ENCODE results near the gene ECM2. TPM values are rescaled to one million over a fixed set of nuclear protein-coding genes. Genes with fewer than 3 reads are reported as not detected.

Gene ECM2
- total RNA-seq, 1 experiment from 2014 or later: not detected

DNA sequence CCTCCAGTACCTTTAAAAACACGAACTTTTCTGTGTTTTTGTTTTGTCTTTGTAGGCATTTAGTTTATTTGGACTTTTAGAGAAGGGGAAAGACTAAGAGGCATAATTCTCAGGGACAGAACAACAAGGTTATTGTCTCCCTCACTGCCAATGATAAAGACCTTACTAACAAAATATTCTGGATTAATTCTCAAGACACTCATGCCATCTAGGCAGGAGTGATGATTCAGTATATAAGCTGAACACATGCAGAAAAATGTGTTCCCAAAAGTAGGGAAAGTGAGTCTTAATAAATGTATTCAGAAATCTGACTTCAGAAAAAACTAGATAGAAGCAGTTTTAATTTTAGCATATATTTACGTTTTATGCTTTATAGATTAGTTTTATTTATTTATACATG, 36.1 kb downstream of the ECM2 start:
- TF ChIP-seq ZNF274 (IDR thresholded peaks at IDR 0.05; ENCODE audit: low read depth, low read length): no peak
- no peak for TF ChIP-seq CEBPB (IDR thresholded peaks at IDR 0.05; ENCODE audit: low read depth)
- TF ChIP-seq EGR1 (IDR thresholded peaks at IDR 0.05; ENCODE audit: low read depth): no peak
- no peak for TF ChIP-seq RAD21 (IDR thresholded peaks at IDR 0.05; ENCODE audit: low read depth)
- TF ChIP-seq EZH2 (IDR thresholded peaks at IDR 0.05): no peak
- TF ChIP-seq SRF (IDR thresholded peaks at IDR 0.05; ENCODE audit: low read depth): no peak
- TF ChIP-seq SP1 (IDR thresholded peaks at IDR 0.05; ENCODE audit: low read depth): no peak
- TF ChIP-seq JUND (IDR thresholded peaks at IDR 0.05): no peak
- TF ChIP-seq, protein P1, sequence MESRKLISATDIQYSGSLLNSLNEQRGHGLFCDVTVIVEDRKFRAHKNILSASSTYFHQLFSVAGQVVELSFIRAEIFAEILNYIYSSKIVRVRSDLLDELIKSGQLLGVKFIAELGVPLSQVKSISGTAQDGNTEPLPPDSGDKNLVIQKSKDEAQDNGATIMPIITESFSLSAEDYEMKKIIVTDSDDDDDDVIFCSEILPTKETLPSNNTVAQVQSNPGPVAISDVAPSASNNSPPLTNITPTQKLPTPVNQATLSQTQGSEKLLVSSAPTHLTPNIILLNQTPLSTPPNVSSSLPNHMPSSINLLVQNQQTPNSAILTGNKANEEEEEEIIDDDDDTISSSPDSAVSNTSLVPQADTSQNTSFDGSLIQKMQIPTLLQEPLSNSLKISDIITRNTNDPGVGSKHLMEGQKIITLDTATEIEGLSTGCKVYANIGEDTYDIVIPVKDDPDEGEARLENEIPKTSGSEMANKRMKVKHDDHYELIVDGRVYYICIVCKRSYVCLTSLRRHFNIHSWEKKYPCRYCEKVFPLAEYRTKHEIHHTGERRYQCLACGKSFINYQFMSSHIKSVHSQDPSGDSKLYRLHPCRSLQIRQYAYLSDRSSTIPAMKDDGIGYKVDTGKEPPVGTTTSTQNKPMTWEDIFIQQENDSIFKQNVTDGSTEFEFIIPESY (IDR thresholded peaks at IDR 0.05; ENCODE audit: extremely low read depth, insufficient replicate concordance, low read length): no peak
- no peak for TF ChIP-seq ELF1 (IDR thresholded peaks at IDR 0.05; ENCODE audit: borderline replicate concordance, low read depth)
- no peak for TF ChIP-seq POLR2A (IDR thresholded peaks at IDR 0.05; ENCODE audit: borderline replicate concordance, extremely low read depth, insufficient read depth, insufficient read length)
- TF ChIP-seq, protein P2, sequence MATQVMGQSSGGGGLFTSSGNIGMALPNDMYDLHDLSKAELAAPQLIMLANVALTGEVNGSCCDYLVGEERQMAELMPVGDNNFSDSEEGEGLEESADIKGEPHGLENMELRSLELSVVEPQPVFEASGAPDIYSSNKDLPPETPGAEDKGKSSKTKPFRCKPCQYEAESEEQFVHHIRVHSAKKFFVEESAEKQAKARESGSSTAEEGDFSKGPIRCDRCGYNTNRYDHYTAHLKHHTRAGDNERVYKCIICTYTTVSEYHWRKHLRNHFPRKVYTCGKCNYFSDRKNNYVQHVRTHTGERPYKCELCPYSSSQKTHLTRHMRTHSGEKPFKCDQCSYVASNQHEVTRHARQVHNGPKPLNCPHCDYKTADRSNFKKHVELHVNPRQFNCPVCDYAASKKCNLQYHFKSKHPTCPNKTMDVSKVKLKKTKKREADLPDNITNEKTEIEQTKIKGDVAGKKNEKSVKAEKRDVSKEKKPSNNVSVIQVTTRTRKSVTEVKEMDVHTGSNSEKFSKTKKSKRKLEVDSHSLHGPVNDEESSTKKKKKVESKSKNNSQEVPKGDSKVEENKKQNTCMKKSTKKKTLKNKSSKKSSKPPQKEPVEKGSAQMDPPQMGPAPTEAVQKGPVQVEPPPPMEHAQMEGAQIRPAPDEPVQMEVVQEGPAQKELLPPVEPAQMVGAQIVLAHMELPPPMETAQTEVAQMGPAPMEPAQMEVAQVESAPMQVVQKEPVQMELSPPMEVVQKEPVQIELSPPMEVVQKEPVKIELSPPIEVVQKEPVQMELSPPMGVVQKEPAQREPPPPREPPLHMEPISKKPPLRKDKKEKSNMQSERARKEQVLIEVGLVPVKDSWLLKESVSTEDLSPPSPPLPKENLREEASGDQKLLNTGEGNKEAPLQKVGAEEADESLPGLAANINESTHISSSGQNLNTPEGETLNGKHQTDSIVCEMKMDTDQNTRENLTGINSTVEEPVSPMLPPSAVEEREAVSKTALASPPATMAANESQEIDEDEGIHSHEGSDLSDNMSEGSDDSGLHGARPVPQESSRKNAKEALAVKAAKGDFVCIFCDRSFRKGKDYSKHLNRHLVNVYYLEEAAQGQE (IDR thresholded peaks at IDR 0.05; ENCODE audit: low read depth): no peak
- TF ChIP-seq, protein P3, sequence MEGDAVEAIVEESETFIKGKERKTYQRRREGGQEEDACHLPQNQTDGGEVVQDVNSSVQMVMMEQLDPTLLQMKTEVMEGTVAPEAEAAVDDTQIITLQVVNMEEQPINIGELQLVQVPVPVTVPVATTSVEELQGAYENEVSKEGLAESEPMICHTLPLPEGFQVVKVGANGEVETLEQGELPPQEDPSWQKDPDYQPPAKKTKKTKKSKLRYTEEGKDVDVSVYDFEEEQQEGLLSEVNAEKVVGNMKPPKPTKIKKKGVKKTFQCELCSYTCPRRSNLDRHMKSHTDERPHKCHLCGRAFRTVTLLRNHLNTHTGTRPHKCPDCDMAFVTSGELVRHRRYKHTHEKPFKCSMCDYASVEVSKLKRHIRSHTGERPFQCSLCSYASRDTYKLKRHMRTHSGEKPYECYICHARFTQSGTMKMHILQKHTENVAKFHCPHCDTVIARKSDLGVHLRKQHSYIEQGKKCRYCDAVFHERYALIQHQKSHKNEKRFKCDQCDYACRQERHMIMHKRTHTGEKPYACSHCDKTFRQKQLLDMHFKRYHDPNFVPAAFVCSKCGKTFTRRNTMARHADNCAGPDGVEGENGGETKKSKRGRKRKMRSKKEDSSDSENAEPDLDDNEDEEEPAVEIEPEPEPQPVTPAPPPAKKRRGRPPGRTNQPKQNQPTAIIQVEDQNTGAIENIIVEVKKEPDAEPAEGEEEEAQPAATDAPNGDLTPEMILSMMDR (IDR thresholded peaks at IDR 0.05 in 2 of 3, conservative IDR thresholded peaks at IDR 0.05 in 1 of 3; ENCODE audit: borderline replicate concordance in 1 of 3, insufficient read depth in 1 of 3, low read depth in 2 of 3, low read length in 2 of 3): no peak
- TF ChIP-seq TCF7L2 (IDR thresholded peaks at IDR 0.05; ENCODE audit: borderline replicate concordance, extremely low read depth, insufficient read depth, insufficient read length): no peak
- TF ChIP-seq POLR2AphosphoS5 (IDR thresholded peaks at IDR 0.05; ENCODE audit: low read depth, low read length): no peak
- no peak for TF ChIP-seq CBX3 (IDR thresholded peaks at IDR 0.05; ENCODE audit: low read depth)
- no peak for TF ChIP-seq ZFX (IDR thresholded peaks at IDR 0.05)
- no peak overlapping the region for H3K4me2 ChIP-seq (ENCODE audit: low read length)
- RAD21 ChIA-PET (ENCODE audit: low non-redundant PET in 1 of 2, low total read pairs in 2 of 2, uncharacterized antibody in 2 of 2, unreplicated experiment in 2 of 2): no interaction called here
- ATAC-seq: no peak
- H3K79me2 ChIP-seq (ENCODE audit: insufficient read depth, low read length): no peaks in the 10 kb centered on the region
- H3K27ac ChIP-seq (ENCODE audit: low read depth, low read length): no peak overlapping the region
- no peak overlapping the region for H2AFZ ChIP-seq (ENCODE audit: low read depth, low read length, poor library complexity, severe bottlenecking)
- no peaks in the 10 kb centered on the region for H3K36me3 ChIP-seq (ENCODE audit: control insufficient read depth in 1 of 2, insufficient read depth in 2 of 2, low read length in 2 of 2)
- no peaks in the 10 kb centered on the region for H3K27me3 ChIP-seq (ENCODE audit: insufficient read depth, low read length)
- no peak overlapping the region for H3K4me3 ChIP-seq (replicated peaks in 1 of 2; ENCODE audit: low read depth in 1 of 2, low read length in 2 of 2)
- DNase-seq (ENCODE audit: low read depth, low spot score): no peak
- intact Hi-C loops (cut with micrococcal nuclease): no loop called here
- no TSS peak for BruUV-seq (replicated peaks)
- POLR2A ChIA-PET: no interaction called here
- H3K9ac ChIP-seq (ENCODE audit: low read length): no peak overlapping the region
- H3K4me1 ChIP-seq (ENCODE audit: control insufficient read depth in 1 of 2, insufficient read depth in 2 of 2, low read length in 2 of 2): no peaks in the 10 kb centered on the region
- CTCF ChIA-PET: no interaction called here
- no peaks in the 10 kb centered on the region for H4K20me1 ChIP-seq (ENCODE audit: insufficient read depth)
- H3K9me2 ChIP-seq (ENCODE audit: insufficient read depth): no peaks in the 10 kb centered on the region
- no peaks in the 10 kb centered on the region for H3K9me3 ChIP-seq (ENCODE audit: control insufficient read depth in 1 of 2, insufficient read depth in 1 of 2, low read depth in 1 of 2, low read length in 2 of 2)

All from HCT116 (cell line).